GM23338 (cell line): ENCODE data around the gene TACSTD2. TPM values are rescaled to one million over a fixed set of nuclear protein-coding genes. Genes with fewer than 3 reads are reported as not detected.
"Not testable (repeated sequence)": the region's sequence is repeated elsewhere in the genome, so short reads cannot be mapped to it uniquely, and the experiment has no call there.

Experiments
- ATAC-seq: fragments of 200-7000 bp; cut with Tn5 transposase; 3 replicates; pipeline ENCODE4 v1.9.1; 2020
- DNase-seq: peaks from one replicate; pipeline ENCODE4 v3.0.0-alpha.2; 2015; ENCODE audit warnings: low spot score
- H2AFZ ChIP-seq: fragments of 200-600 bp; sonication (generic); 2 replicates; pipeline ENCODE4 v1.8.0; 2016; ENCODE audit warnings: antibody characterized with exemption, mild to moderate bottlenecking, moderate library complexity
- H3F3A ChIP-seq: fragments of 200-600 bp; sonication (generic); replicated peaks from 2 replicates; pipeline ENCODE4 v1.8.0; 2017; ENCODE audit warnings: antibody characterized with exemption, mixed run types, low read depth
- H3K27ac ChIP-seq: fragments of 200-600 bp; sonication (generic); 2 replicates; pipeline ENCODE4 v1.6.1; 2016; ENCODE audit warnings: low read depth
- H3K27me3 ChIP-seq: fragments of 200-600 bp; sonication (generic); 2 replicates; pipeline ENCODE4 v1.8.0; 2016; ENCODE audit warnings: mild to moderate bottlenecking, mixed run types, moderate library complexity; ENCODE audit not compliant: insufficient read depth
- H3K36me3 ChIP-seq: fragments of 200-600 bp; sonication (generic); 2 replicates; pipeline ENCODE4 v1.8.0; 2016; ENCODE audit warnings: mild to moderate bottlenecking; ENCODE audit not compliant: insufficient read depth
- H3K4me1 ChIP-seq: fragments of 200-600 bp; sonication (generic); 2 replicates; pipeline ENCODE4 v1.8.0; 2016; ENCODE audit warnings: mild to moderate bottlenecking, moderate library complexity; ENCODE audit not compliant: insufficient read depth
- H3K4me2 ChIP-seq: fragments of 200-600 bp; sonication (generic); 2 replicates; pipeline ENCODE4 v1.7.1; 2017; ENCODE audit warnings: mixed run types
- H3K4me3 ChIP-seq: fragments of 200-600 bp; sonication (generic); 2 replicates; pipeline ENCODE4 v1.6.1; 2016; ENCODE audit warnings: mixed run types
- H3K79me2 ChIP-seq: fragments of 200-600 bp; sonication (generic); replicated peaks from 2 replicates; pipeline ENCODE4 v1.8.0; 2017; ENCODE audit warnings: mild to moderate bottlenecking; ENCODE audit not compliant: insufficient read depth
- H3K9me2 ChIP-seq: fragments of 200-600 bp; sonication (generic); 2 replicates; pipeline ENCODE4 v1.8.0; 2017; ENCODE audit not compliant: insufficient read depth
- H4K20me1 ChIP-seq: fragments of 200-600 bp; sonication (generic); replicated peaks from 2 replicates; pipeline ENCODE4 v1.8.0; 2017; ENCODE audit warnings: mild to moderate bottlenecking; ENCODE audit not compliant: insufficient read depth
- H3K27ac Mint-ChIP-seq: 2 replicates; pipeline ENCODE4 v1.8.0; 2020; ENCODE audit warnings: inconsistent platforms, mild to moderate bottlenecking, moderate library complexity, mixed read lengths
- H3K27me3 Mint-ChIP-seq: 3 replicates; pipeline ENCODE4 v1.8.0; 2022; ENCODE audit warnings: low read depth, mild to moderate bottlenecking, moderate library complexity, mixed read lengths, inconsistent platforms; ENCODE audit not compliant: insufficient read depth, poor library complexity
- H3K36me3 Mint-ChIP-seq: 3 replicates; pipeline ENCODE4 v1.8.0; 2021; ENCODE audit warnings: low read depth, mild to moderate bottlenecking, inconsistent platforms, moderate library complexity, mixed read lengths
- H3K4me1 Mint-ChIP-seq: 3 replicates; pipeline ENCODE4 v1.8.0; 2020; ENCODE audit warnings: mild to moderate bottlenecking, inconsistent platforms, mixed read lengths
- H3K4me3 Mint-ChIP-seq: 3 replicates; pipeline ENCODE4 v1.8.0; 2021; ENCODE audit warnings: moderate library complexity, mild to moderate bottlenecking, inconsistent platforms, mixed read lengths
- H3K9me3 Mint-ChIP-seq: 3 replicates; pipeline ENCODE4 v1.8.0; 2020; ENCODE audit warnings: moderate library complexity, mild to moderate bottlenecking, inconsistent platforms, mixed read lengths
- CTCF ChIP-seq, 2 experiments: fragments of 200-600 bp in 1 of 2; sonication (generic) in 1 of 2; conservative IDR thresholded peaks; 2 replicates each; pipeline versions ENCODE4 v1.5.1 to v1.6.1; 2016 to 2017; ENCODE audit warnings: antibody characterized with exemption in 2 of 2, low read depth in 2 of 2, mild to moderate bottlenecking in 2 of 2, moderate library complexity in 1 of 2
- JUNB ChIP-seq: IDR thresholded peaks from one replicate; pipeline ENCODE4 v1.6.1; 2016; ENCODE audit warnings: antibody characterized with exemption; ENCODE audit not compliant: unreplicated experiment
- POLR2AphosphoS5 ChIP-seq: IDR thresholded peaks from 2 replicates; pipeline ENCODE4 v1.6.1; 2016; ENCODE audit warnings: antibody characterized with exemption, low read depth
- STAT1 ChIP-seq: IDR thresholded peaks from one replicate; pipeline ENCODE4 v1.6.1; 2016; ENCODE audit warnings: antibody characterized with exemption; ENCODE audit not compliant: unreplicated experiment
- ZNF114 ChIP-seq: fragments of 250-450 bp; sonication (Bioruptor Pico); IDR thresholded peaks from 2 replicates; pipeline ENCODE4 v1.5.0; 2020; ENCODE audit warnings: mild to moderate bottlenecking, moderate library complexity
- ZNF331 ChIP-seq: fragments of 250-450 bp; sonication (Bioruptor Pico); IDR thresholded peaks from 2 replicates; pipeline ENCODE4 v1.5.0; 2020; ENCODE audit warnings: low read depth, mild to moderate bottlenecking, moderate library complexity
- polyA plus RNA-seq: library from polyadenylated mRNA; unstranded; fragments of >200 nt; fragmentation: Nextera tagmentation; extraction: Ambion mirVana; gene quantifications from 2 replicates; pipeline ENCODE4 v1.2.1, GENCODE V29; 2016
- total RNA-seq: library from RNA; depleted of rRNA; stranded (reverse); fragments of >200 nt; shearing (Covaris generic); gene quantifications from 2 replicates; pipeline ENCODE4 v1.2.3, GENCODE V29; 2014
- TF ChIP-seq, protein P1 (sequence below): IDR thresholded peaks from 2 replicates; pipeline ENCODE4 v1.6.1; 2016; ENCODE audit warnings: antibody characterized with exemption
- TF ChIP-seq, protein P2 (sequence below): IDR thresholded peaks from one replicate; pipeline ENCODE4 v1.6.1; 2018; ENCODE audit warnings: antibody characterized with exemption; ENCODE audit not compliant: unreplicated experiment

The TACSTD2 gene
- total and polyA plus RNA-seq, 2 experiments from 2014 or later: 0.86 to 1.5 TPM

GRCh38 chr1:58626293-58626692, 49.2 kb upstream of the TACSTD2 start (continued):
- TF ChIP-seq, protein P1, sequence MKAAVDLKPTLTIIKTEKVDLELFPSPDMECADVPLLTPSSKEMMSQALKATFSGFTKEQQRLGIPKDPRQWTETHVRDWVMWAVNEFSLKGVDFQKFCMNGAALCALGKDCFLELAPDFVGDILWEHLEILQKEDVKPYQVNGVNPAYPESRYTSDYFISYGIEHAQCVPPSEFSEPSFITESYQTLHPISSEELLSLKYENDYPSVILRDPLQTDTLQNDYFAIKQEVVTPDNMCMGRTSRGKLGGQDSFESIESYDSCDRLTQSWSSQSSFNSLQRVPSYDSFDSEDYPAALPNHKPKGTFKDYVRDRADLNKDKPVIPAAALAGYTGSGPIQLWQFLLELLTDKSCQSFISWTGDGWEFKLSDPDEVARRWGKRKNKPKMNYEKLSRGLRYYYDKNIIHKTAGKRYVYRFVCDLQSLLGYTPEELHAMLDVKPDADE: no peak
- TF ChIP-seq ZNF114 (no peak), STAT1 (no peak), CTCF (conservative IDR thresholded peaks at IDR 0.05; ENCODE audit: low read depth in 2 of 2) (no peak), POLR2AphosphoS5 (no peak), ZNF331 (CRISPR knock-in tag) (no peak), JUNB (no peak)
- TF ChIP-seq, protein P2, sequence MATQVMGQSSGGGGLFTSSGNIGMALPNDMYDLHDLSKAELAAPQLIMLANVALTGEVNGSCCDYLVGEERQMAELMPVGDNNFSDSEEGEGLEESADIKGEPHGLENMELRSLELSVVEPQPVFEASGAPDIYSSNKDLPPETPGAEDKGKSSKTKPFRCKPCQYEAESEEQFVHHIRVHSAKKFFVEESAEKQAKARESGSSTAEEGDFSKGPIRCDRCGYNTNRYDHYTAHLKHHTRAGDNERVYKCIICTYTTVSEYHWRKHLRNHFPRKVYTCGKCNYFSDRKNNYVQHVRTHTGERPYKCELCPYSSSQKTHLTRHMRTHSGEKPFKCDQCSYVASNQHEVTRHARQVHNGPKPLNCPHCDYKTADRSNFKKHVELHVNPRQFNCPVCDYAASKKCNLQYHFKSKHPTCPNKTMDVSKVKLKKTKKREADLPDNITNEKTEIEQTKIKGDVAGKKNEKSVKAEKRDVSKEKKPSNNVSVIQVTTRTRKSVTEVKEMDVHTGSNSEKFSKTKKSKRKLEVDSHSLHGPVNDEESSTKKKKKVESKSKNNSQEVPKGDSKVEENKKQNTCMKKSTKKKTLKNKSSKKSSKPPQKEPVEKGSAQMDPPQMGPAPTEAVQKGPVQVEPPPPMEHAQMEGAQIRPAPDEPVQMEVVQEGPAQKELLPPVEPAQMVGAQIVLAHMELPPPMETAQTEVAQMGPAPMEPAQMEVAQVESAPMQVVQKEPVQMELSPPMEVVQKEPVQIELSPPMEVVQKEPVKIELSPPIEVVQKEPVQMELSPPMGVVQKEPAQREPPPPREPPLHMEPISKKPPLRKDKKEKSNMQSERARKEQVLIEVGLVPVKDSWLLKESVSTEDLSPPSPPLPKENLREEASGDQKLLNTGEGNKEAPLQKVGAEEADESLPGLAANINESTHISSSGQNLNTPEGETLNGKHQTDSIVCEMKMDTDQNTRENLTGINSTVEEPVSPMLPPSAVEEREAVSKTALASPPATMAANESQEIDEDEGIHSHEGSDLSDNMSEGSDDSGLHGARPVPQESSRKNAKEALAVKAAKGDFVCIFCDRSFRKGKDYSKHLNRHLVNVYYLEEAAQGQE: no peak

DNA sequence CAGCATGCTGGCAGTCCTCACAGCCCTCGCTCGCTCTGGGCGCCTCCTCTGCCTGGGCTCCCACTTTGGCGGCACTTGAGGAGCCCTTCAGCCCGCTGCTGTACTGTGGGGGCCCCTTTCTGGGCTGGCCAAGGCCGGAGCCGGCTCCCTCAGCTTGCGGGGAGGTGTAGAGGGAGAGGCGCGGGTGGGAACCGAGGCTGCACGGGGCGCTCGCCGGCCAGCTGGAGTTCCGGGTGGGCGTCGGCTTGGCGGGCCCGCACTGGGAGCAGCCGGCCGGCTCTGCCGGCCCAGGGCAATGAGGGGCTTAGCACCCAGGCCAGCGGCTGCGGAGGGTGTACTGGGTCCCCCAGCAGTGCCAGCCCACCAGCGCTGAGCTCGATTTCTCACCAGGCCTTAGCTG, 46.2 kb upstream of the TACSTD2 start:
- H3K4me3 Mint-ChIP-seq, H2AFZ ChIP-seq, H3K4me3 ChIP-seq, H3F3A ChIP-seq, H3K79me2 ChIP-seq, H3K36me3 ChIP-seq, ATAC-seq, H3K9me2 ChIP-seq, H3K4me2 ChIP-seq, H3K36me3 Mint-ChIP-seq, H3K27ac Mint-ChIP-seq, DNase-seq, H3K27me3 ChIP-seq, H3K27ac ChIP-seq, H3K27me3 Mint-ChIP-seq, H4K20me1 ChIP-seq, H3K9me3 Mint-ChIP-seq: not testable (repeated sequence)
- H3K4me1 ChIP-seq: peaks cover 18% of the 10 kb centered on the region; the same call in 1 of the 2 replicates
- H3K4me1 Mint-ChIP-seq: peaks cover 26% of the 10 kb centered on the region

DNA sequence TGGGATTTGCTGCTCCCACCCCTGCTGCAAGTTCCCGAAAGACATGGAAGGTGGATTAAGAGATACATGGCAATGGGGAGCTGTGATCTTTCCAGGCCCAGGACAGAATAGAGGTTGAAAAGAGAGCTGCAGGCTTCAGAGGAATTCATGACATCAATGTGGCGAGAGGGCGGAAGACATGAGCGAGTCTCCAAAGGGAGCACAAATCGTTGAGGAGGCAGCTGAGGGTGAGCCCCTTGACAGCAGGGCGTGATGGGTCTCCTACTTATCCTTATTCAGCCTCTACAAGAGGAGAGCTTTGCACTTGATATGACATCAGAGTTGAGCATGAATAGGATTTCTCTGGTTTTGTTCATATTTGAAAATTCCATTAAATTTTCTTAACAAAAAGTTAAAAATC, 45.5 kb upstream of the TACSTD2 start:
- no peak overlapping the region for H3K4me3 ChIP-seq
- no peaks in the 10 kb centered on the region for H3K36me3 ChIP-seq
- H3K36me3 Mint-ChIP-seq: peaks cover 5% of the 10 kb centered on the region; the same call in 2 of the 3 replicates
- no peak for DNase-seq
- H2AFZ ChIP-seq: no peak overlapping the region
- no peak overlapping the region for H3K4me2 ChIP-seq
- no peaks in the 10 kb centered on the region for H4K20me1 ChIP-seq
- H3K27me3 Mint-ChIP-seq: peaks cover 5% of the 10 kb centered on the region
- no peak overlapping the region for H3K27ac ChIP-seq
- peaks cover 26% of the 10 kb centered on the region for H3K4me1 Mint-ChIP-seq
- peaks cover 7% of the 10 kb centered on the region for H3K9me3 Mint-ChIP-seq
- no peaks in the 10 kb centered on the region for H3K9me2 ChIP-seq
- no peaks in the 10 kb centered on the region for H3K27me3 ChIP-seq
- no peak overlapping the region for H3K4me3 Mint-ChIP-seq
- H3K27ac Mint-ChIP-seq: no peak overlapping the region
- no peaks in the 10 kb centered on the region for H3F3A ChIP-seq
- TF ChIP-seq ZNF331 (CRISPR knock-in tag): no peak
- peaks cover 18% of the 10 kb centered on the region; the same call in 1 of the 2 replicates for H3K4me1 ChIP-seq
- ATAC-seq: no peak
- no peaks in the 10 kb centered on the region for H3K79me2 ChIP-seq
